HTERT RPE-1 (cell line): ENCODE results near the gene MAP1LC3B2.

ENCODE experiments used
- in situ Hi-C: fragments of 300-500 bp; cut with MboI; formaldehyde crosslinking; loops from 4 replicates; pipeline ENCODE4 v1.14.3; 2020; ENCODE audit warnings: low sequenced_read_pairs

Gene MAP1LC3B2

DNA sequence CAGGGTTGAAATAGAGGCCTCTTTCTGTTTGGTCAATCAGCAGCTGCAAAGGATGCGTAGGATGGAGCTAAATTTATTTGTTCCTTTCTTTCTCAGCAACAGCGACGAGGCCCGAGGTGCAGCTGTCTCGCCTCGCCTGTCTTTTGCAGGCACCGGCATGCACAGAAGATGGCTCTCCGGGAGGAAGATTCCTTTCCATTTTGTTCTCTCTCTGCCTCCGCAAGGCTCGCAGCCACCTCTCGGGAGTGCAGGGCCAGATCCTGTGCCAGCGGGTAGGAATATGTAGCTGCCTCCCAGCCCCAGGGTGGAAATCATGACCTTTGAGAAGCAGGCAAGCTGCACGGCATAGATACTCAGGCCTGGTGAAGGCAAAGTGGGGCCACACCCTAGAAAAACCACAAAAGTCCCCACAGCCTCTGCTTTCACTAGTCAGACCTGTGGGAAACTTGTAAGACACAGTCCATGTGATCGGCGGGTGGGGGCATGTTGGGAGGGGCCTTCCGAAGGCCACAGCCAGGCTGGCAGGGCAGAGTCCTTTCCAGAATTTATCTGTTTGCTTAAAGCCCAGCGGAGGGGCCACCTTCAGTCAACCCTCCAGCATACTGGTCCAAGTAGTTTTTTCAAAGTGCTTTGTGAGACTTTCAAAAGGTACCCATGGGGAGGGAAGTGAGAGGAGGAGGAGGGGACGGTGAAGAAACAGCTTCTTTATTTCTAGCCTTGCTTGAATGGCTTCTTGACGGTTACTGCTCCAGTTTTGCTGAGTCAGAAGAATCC, at the start of gene MAP1LC3B2:
Gene MAP1LC3B2, plus strand, starts transcription at position 220 of the 774 bp plus-strand sequence. CDS start 16,562 bp downstream, outside the sequence.
- in situ Hi-C loops, result no loop called here

DNA sequence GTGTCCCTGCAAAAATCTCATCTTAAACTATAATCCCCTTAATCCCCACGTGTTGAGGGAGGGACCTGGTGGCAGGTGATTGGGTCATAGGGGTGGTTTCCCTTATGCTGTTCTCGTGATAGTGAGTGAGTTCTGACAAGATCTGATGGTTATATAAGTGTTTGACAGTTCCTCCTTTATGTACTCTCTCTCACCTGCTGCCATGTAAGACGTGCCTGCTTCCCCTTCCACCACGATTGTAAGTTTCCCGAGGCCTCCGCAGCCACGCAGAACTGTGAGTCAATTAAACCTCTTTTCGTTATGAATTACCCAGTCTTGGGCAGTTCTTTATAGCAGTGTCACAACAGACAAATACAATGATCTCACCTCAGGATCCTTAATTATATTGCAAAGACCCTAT, 45.2 kb upstream of the MAP1LC3B2 start:
- in situ Hi-C loops, result no loop called here

DNA sequence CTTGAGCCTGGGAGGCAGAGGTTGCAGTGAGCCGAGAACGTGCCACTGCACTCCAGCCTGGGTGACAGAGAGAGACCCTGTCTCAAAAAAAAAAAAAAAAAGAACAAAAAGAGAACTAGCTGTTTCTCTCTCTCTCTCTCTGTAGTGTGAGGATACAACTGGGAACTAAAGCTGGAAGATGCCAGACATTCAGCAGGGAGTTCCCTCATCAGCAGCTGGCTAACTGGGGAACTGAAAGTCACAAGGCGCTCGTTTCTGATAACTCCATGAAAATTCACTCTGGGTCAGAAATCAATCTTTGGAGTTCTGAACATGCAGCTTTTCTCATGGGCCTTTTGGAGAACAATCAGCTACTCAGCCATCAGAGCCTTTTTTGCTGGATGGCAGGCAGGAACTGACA, 43.5 kb upstream of the MAP1LC3B2 start:
- in situ Hi-C loops, result no loop called here

DNA sequence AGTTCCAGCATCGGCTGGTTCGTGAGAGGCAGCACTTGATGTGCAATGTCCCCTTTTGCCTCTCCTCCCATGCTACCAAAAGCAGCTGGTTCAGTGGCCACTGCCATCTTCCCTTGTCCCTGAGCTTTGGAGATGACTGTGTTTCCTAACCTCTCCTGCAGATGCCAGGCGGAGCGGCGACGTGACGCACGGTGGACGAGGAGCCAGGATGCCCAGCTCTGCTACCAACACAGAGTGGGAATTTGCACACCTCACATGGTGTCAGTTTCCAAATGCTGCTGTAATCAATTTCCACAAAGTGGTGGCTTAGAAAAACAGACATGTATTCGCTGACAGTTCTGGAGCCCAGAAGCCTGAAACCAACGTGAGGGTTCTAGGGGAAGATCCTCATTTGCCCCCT, 42.5 kb upstream of the MAP1LC3B2 start:
- in situ Hi-C loops, result no loop called here

DNA sequence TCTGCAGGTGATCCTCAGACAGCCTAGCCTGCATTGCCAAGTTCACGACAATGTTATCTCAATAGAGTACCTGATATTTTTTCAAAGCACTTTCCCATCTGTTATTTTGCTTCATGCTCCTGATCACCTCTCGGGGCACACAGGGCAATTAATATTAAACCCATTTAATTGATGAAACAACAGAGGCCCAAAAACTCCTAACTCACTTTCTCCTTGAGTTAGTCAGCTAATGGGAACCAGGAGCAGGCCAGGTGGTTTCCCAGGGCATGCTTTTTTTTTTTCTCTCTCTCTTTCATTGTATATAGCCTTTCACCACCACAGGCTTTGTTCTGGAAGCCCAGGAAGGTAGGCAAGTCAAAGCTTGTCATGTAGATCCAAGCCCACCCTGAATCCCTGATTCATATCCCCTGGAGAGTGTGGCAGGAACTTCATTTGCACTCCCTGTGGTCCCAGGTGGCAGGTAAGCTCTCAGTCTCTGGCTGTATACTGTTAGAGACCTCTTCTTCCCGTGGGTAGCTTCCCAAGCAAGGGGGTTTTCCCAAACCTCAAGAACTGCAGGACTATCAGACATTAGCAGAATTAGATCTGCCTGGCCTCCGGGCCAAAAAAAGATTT, 41.6 kb upstream of the MAP1LC3B2 start:
- in situ Hi-C loops, result no loop called here

DNA sequence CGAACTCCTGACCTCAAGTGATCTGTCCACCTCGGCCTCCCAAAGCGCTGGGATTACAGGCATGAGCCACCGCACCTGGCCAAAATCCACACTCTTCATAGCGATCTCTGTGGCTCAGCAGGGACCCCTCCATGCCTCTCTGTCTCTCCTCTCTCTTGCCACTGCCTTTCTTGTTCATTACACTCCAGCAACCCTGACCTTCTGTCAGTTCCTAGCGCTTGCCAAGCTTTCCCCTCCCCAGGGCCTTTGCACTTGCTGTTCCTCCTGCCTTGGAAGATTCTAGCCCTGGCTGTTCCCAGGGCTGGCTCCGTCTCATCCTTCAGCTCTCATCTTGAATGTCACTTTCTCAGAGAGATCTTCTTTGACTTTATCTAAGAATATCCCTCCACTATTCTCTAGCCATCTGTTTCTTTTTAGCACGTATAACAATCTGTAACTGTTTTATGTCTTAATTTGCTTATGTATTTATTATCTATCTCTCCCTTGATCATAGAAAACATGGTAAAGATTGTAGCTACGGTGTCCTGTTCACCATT, 38.9 kb upstream of the MAP1LC3B2 start:
- in situ Hi-C loops, result no loop called here

DNA sequence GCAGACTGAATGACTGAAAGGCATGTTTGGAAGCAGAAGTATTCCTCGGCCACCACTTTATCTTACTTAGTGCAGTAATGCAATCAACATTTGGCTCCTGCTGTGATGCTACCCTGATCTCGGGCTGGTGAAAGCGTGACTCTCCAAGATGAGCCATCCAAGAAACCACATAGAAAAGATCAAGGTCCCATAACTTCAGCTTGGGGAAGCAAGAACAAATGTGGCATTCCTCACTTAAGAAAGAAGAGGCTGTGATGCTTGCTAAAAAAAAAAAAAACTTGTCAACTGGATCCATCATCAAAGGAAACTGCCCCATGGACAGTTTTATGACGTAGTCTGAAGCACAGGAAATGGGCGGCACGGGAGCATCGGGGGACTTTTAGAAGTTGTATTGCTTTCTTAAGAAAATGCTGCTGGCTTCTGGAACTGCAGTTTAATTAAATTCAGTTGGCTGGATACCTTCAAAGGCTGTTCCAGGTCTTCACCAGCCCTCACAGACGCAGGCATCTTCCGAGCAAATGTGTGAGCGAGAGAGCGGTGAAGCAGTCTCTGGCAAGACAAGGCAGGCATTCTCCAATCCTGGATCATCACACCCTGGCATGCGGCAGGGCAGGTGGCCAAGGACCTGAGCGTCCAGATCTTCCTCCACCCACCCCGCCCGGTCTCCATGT, 38.2 kb upstream of the MAP1LC3B2 start:
- in situ Hi-C loops, result no loop called here

DNA sequence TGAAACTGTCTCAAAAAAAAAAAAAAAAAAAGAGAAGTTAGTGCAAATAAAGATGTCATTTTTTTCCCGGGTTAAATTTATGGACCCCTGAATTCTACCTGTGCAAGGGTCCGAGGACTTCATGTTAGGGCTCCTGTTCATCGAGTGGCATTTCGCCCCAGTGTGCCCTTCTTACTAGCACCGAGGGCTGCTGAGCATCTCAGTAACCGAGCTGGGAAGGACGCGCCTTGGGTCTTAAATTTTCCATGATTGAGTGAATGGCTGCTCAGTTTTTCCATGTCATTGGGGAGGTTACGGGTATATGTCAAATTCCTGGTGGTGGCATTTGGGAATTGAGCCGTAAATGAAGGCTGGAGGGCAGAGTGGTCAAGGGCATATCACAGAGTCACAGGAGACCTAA, 34.9 kb upstream of the MAP1LC3B2 start:
- in situ Hi-C loops, result no loop called here

DNA sequence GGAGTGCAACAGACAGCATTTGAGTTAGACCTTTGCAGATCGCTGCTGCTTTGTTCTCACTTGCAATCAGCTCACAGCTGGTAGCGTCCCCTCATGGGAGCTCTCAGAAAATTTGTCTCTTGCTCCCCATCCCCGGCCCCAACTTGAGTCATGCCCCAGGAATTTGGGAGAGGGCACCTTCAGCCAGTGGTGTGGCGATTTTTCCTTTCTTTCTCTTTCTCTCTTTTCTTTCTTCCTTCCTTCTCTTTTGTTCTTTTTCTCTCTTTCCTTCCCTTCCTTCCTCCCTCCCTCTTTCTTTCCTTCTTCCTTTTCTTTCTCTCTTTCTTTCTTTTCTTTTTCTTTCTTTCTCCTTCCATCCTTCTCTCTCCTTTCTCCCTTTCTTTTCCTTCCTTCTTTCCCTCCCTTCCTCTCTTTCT, 34.2 kb upstream of the MAP1LC3B2 start:
- in situ Hi-C loops, result no loop called here

DNA sequence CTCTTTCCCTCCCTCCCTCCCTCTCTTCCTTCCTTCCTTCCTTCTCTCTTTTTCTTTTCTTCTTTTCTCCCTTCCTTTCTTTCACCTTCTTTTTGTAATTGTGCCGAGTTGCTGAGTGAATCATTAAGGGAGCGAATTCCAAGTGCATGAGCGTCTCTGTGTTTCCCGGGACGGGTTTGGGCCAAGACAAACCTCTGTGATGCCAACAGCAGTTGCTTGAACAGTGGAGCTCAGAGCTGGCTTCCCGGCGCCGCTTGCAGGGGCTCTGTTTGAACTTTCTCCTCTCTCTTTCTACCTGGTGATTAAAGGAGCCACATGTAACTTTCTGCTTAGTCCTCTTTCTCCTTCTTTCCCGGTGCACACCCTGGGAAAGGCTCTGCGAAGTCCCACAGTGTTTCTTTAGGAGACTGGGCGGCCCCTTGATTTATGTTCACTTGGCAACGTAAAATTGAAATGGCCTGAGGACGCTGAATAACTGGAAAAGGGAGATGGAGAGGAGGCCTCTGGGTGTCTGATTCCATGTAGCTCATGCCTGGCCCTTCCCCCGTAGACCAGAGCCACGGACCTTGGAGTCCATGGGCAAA, 33.7 kb upstream of the MAP1LC3B2 start:
- in situ Hi-C loops, result no loop called here

DNA sequence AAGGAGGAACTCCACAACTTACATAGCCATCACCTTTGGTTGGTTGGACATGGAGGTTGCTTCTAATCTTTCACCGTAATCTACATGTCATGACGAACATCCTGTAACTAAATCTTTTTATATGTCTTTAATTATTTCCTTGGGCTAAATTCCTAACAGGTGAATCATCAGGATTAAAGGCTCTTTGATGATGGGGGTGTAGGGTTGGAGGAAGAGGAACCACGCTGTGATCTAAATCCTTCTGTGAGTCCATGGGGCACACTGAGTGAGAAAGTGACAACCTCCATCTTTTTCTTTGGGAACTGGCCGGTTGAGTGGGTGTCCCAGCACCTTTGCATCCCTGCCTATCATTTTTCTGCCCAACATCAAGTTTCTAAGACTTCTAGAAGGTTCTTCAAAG, 31.1 kb upstream of the MAP1LC3B2 start:
- in situ Hi-C loops, result no loop called here

DNA sequence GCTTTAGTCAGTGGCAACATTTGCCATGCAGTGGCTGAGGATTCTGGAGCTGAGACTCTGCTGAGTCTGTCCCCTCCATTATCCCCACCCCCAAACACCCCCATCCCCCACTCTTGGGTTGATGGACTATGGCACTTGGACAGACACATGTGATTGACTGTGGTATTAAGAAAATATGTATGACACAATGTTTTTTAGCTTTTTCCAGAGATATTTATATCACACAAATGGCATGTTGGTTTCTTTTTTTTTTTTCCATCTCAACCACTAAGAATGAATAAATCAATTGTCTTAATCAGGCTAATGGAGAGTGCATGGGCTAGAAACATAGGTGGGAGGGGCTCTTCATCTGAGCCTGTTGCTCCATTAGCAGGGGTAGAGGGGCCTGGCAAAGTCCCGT, 30.7 kb upstream of the MAP1LC3B2 start:
- in situ Hi-C loops, result no loop called here

DNA sequence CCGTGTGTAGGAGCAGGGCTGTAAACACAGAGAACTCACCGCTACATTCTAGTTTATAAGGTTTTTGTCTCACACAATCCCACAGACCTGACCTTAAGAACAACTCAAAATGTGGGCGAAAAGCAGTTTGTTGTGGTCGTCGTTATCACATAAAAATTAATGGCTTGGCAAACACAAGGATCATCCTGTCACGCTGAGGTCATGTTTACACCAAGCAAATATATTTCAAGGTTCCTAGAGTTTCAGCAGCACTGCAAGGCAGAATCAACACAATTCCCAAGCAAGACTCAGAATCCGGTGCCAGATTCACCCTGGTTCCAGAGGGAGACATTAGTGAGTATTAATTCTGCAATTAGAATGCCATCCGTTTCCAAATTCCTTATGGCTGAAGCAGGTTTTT, 30.1 kb upstream of the MAP1LC3B2 start:
- in situ Hi-C loops, result no loop called here

DNA sequence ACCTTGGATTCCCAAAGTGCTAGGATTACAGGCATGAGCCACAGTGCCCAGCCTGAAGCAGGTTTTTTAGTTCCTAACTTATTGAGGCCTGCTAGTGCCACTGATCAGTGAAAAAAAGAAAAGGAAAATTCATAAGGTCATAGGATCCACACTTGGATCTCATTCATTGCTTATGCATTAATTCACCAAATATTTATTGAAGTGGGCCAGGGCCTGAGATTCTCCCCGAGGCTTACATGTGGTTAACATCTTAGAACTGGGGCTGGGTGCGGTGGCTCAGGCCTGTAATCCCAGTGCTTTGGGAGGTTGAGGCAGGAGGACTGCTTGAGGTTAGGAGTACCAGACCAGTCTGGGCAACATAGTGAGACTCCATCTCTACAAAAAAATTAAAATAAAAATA, 29.5 kb upstream of the MAP1LC3B2 start:
- in situ Hi-C loops, result no loop called here

DNA sequence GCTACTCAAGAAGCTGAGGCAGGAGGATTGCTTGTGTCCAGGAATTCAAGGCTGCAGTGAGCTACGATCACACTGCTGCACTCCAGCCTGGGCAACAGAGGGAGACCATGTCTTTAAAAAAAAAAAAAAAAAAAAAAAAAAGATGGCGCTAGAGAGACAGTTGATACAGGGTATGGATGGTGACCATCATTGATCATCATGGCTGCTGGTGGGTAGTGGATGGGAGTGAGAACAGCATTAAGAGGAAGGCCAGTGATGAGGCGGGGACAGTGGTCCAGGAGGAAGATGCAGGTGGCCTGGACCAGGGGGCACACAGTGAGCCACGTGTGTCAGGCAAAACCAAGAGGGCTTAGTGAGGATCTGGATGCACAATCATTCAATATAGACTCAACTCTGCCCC, 26.8 kb upstream of the MAP1LC3B2 start:
- in situ Hi-C loops, result no loop called here

DNA sequence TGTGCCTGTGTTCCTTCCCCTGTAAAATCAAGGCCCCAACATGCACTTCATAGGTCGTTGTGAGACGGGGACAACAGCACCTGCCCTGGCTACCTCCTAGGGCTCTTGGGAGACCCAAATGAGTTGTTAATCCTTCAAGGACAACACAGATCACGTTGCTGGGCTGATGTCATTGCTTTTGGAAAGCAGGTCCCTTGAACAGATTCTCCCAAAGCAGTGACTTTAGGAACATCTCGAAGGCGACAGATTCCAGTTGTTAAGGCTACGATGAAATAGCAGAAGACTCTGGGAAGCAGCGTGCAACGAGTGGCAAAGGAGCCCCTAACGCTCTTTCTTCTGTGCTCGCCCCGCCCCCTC, 26.2 kb upstream of the MAP1LC3B2 start:
- in situ Hi-C loops, result no loop called here

DNA sequence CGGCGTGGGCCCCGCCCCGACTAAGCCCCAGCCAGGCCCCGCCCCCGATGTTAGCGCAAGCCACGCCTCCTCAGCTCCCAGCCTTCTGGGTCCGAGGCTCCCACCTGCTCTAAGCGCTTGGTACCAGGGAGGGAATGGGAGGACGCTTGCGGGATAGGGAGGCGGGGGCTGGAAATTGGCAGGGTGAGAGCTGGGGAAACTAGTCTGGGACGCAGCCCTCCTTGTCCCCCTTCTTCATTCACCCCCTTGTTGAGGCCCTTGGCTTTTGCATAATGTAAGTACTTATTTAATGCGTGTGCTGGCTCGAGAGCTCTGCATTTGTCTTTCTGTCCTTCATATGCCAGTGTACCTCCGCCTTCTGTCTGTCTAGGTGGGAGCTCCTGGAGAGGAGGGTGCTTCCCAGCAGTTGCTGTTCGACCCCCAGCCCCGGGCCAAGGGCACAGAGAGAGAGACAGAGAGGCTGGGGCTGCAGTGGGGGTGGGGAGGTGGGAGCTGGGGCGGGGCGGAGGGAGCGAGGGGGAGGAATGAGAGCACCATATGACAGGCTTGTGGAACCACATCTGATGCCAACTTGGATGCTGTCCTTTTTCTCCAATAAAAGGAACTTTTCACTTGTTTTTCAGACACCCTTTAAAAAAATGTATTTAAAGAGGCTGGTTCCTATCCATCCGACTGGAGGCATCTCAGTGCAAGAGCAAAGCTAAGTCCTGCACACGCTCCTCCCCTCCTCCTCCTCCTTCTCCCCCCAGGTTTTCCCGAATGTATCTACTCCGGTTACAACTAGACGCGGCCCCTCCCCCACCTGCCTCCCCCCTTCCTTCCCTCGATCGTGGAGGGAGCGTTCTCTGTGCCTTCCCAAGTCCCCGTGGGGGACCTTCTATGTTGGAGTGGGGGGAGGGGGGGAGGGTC, 25.6 kb upstream of the MAP1LC3B2 start:
- in situ Hi-C loops, result no loop called here

DNA sequence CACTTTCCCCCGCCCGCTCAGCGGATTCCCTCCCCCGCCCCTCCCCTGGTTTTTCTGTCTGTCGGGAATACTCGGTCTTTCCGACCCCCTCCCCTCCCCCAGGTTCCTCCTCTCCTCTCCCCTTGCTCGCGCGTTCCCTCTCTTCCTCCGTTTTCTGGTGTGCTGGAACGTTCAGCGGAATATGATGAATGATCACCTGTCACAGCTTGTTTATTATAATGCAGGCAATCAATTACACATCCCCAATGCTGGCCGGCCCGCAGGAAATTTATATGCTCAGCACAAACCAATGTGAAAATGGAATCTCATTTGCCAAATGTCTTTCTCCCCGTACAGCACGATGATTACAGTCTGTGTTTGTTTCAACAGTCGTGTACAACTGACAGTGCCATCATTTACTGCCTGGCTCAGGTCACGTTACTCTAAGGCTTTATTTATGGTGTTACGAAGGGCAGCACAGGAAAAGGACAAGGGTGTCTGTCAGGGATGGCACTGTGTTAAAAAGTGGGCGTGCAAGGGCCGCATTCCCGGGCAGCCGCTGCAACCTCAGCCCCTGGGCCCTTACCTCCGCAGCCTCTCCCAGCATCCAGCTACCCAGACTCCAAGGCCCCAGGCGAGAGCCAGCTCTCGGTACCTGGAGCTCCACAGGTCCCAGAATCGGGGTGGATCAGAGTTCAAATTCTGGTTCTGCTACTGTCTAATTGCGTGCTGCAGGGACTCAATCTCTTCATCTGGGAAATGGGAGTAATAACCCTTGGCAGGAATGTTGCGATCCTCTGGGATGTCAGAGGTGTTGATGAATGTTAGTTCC, 24.7 kb upstream of the MAP1LC3B2 start:
- in situ Hi-C loops, result no loop called here

DNA sequence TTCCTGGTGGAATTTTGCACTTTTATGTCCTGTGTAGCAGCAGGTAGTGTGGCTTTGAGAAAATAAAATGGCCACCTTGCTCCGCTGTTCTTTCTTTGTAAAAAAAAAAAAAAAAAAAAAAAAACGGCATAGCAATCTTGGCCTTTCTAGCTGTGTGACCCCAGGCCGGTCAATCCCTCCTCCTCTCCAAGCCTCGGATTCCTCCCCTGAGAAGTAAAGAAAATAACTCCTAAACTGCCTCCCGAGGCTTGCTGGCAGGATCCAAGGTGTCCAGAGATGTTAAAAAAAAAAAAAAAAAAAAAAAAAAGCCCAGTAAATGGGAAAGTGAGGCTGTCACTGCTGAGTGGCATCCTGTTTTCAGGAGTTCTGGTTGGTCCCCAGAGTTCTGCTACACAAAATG, 23.9 kb upstream of the MAP1LC3B2 start:
- in situ Hi-C loops, result no loop called here
